ENCODE results near the gene PNPLA5.
"Not testable (repeated sequence)": the region's sequence is repeated elsewhere in the genome, so short reads cannot be mapped to it uniquely, and the experiment has no call there.

Gene PNPLA5

DNA sequence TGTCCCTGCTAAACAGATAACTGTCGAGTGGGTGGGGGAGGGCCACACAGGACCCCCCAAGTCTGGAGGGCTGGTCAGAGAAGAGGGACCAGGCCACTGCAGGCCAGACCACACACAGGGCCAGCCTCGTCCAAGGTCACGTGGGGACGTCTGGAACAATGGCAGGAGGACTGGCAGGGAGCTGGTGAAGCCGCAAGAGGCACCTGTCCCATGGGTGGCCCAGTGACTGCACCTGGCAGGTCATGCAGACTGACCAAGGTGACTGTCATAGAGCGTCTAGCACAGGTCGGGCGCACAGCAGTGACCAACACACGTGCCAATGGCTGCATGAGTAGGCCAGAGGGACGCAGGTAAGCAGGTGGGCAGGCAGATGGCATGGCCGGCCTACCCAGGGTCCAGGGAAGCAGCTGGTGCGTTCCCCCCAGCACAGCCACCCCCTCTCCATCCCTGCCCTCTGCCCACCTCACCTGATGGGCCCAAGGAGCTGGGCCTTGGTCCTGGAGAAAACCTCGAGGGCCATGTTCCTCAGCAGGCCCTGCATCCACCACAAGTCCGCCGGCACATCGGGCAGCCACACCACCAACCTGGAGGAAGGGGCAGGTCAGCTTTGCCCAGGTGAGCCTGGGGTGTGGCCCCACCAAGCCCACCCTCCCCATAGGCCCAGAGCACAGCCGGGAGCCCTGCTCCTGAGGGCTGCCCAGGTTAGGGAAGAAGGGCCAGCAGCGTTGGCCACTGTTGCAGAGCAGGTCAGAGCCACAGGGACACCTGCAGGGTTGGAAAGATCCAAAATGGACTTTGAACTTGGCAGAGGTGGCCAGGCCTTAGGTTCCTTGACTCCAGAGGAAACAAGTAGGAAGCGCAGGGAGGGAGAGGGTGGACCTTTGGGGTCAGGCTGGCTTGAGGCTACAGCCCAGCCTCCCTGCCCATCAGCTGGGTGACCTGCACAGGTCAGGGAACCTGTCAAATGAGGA lies 10.4 kb downstream of the PNPLA5 start:
- DNase-seq (ENCODE audit: low read depth in 3 of 3): no peak

DNA sequence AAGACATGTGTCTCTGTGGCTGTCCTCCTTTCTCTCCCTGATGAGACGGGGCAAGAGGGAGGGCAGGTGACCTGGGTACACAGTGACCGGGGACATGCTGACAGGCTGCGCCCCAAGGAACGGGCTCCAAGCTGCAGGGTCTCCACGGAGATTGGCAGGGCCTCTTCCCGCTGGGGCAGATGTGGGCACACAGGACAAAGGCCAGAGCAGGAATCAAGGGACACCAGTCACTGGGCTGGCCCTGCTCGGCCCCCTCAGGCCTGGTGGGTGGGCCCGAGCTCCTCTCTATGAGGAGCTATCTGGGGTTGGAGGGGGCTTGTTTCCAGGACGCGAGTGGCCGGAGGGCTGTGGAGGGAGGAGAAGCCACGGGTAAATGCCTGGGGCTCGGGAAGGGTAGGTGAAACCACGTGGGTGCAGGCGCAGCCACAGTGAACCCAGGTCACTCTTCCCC lies 11.2 kb downstream of the PNPLA5 start:
- no peak for DNase-seq (ENCODE audit: low read depth in 3 of 3)

DNA sequence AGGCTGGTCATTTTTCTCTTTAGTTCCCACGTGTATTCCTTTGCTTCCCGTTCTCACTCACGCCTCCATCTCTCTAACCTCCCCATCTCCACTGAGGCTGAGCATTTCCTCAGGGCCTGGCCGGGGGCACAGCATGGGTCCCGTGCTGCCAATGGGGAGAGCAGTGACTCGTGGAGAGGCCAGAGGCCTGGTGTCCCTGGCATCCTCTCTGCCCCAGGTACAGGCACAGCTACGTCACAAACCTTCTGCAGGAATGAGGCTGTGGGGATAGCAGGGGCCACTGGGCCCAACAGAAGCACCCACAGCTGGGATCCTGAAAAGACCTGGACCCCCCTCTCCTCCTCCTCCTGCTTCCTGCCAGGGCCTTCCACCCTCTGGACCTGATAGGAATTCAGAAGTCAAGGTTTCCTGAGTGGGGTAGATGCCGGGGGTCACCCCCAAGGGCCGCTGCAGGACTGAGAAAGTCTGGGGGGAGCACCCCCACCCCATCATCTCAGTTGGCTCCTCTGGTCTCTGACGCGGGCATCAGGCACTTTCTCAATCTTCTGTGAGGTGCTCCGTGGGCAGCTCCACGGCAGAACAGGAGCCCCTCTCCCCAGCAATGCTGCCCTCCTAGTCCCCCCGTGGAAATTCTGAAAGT lies 11.8 kb downstream of the PNPLA5 start:
- no peak for DNase-seq (ENCODE audit: low read depth in 3 of 3)

DNA sequence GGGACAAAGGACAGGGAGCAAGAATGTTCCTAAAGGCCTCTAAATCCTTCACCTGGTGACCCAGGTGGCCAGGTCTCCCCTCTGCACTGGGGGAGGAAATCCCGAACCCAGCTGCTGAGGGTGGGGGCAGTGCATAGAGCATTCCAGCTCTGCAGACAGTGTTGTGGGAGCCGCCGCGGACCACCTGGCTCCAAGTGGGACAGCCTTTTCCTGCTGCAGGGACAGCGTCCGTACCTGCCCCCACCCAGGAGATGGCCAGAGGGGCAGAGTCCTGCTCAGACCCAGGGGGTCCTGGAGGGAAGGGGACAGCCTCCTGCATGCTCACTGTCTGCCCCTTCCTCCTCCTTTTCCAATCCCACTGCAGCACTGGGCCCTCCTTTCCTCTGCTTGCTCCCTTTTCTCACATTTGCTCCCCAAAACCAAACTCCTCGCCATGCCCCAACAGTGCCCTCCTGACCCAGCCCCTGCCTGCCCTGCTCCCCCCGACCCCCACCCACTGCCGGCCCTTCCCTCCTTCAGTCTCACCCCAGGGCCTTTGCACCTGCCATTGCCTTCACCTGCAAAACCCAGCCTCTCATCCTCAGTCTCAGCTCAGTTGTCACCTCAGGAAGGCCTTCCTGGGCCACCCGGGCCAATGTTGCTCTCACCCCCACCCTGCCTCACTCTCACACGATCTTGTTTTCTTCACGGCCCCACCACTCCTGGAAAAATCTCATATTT lies 12.8 kb downstream of the PNPLA5 start:
- DNase-seq (ENCODE audit: low read depth in 3 of 3): no peak

DNA sequence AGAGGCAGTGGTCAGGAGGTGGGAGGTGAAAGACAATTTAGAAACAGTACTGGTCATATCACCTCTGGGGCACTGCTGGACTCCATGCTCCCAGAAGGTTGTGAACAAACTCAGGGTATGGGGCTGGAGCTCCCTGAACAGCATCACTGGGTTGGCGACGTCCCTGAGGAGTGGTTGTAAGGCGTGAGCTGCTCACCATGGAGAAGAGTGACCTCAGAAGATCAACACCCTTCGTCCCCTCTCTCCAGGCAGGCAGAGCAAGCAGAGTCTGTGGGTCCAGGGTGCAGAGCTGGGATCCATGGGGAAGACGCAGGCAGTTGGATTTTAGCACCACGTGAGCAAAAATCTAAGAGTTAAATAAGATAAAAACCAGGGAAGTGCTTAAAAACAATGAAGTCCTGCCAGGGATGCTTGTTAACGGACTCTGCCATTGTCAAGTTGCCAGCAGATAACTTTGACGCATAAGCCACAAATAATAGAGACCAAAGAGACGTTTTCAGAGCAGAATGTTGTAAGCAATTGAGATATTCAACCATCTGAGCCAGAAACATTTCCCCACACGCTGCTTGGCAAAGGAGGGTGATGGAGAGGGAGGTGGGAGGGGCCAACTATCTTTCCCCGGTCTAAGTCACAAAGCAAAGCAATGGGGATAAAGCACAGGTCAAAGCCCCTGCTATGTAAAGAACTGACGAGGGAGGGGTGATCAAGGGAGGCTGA lies 13.6 kb downstream of the PNPLA5 start:
- DNase-seq (ENCODE audit: low read depth in 3 of 3): no peak

DNA sequence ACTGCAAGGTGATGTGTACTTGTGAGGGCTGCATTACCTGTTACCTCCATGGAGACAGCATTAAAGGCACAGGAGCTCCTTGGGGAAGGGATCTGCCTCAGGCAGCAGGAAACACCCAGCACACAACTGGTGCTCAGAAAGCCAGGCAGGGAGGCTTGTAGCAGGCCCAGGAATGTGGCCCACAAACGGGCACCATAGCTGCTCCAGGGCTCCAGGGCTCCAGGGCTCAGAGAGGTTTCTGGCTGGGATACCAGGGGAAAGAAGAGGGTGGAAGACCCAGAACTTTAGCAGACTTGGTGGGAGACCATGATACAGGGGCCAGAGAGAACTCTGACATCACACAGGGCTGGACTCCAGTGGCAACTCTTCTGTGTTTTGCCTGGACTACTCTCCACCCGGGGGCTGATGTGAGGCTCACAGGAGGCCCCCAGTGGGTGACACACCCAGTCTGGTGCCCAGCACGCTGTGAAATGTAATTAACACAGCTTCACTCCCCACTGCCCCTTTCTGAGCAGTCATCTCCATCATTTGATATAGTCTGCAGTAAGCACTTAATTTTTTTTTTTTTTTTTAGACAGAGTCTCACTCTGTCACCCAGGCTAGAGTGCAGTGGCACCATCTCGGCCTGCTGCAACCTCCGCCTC lies 14.8 kb downstream of the PNPLA5 start:
- DNase-seq (ENCODE audit: low read depth in 3 of 3): no peak

DNA sequence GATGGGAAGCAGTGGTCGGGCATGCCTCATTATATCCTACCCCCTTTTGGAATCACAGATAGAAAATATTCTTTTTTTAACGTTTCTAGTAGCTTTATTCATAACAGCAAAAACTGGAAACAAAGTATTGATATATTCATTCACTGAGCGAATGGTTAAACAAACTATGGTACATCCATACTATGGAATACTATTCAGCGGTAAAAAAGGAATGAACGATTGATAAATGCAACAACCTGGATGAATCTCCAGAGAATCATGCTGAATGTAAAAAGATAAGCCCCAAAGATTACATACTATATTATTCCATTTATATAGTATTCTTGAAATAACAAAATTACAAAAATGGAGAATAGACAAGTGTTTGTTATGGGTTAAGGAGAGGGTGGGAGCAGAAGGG lies 22.0 kb downstream of the PNPLA5 start:
- DNase-seq (ENCODE audit: low read depth in 3 of 3): no peak

DNA sequence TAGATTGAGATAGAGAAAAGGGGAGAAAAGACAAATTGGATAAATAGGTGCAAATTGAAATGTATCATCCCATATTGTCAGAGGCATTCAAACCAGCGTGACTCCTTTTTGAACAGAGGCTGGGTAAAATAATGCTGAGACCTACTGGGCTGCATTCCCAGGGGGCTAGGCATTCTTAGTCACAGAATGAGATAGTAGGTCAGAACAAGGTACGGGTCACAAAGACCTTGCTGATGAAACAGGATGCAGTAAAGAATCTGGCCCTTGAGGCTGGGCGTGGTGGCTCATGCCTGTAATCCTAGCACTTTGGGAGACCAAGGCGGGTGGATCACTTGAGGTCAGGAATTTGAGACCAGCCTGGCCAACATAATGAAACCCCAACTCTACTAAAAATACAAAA lies 22.8 kb downstream of the PNPLA5 start:
- DNase-seq (ENCODE audit: low read depth in 3 of 3): not testable (repeated sequence)

DNA sequence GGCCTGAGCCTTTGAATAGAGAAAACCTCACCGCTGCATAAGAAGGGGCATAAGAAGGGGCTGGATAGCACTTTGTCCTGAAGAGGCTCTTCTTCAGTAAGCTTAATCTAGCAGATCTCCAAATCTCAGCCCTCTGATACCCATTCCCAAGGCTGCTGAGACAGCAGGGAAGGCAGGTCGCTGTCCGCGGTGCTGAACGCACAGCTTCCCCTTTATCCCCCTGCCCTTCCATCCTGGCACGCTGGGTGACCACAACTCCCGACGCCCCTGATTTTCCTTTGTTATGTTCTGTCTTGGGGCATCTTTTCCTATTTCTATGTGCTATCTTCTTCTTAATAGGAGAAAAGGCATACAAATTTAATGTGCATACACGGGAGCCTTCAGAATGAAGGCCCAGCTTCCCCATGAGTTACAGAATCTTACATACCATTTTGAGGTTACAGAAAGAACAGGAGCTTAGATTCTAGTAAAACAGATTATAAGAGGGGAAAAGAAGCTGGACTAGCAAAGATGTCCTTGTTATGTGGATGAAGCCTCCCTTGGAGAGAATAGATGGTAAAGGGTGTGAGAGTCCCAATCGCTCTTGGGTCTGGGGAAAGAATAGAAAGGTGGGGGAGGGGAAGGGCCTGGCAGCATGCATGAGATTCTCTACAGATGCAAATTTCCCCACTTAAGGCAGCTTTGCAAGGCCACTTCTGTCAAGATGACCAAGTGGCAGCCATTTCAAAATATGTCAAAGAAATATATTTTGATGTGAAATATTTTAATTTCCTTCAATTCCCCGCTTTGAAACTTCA lies 23.8 kb downstream of the PNPLA5 start:
- DNase-seq (ENCODE audit: low read depth in 3 of 3): no peak

DNA sequence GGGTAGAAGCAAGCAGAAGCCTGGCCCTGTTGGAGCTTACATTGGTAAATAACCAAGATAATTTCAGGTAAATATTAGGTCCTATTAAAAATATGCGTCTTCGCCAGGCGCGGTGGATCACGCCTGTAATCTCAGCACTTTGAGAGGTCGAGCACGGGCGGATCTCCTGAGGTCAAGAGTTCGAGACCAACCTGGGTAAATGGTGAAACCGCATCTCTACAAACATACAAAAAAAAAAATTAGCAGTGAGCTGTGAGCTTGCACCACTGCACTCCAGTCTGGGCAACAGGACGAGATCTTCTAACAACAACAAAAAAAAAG lies 29.0 kb downstream of the PNPLA5 start:
- DNase-seq (ENCODE audit: low read depth in 3 of 3): no peak

DNA sequence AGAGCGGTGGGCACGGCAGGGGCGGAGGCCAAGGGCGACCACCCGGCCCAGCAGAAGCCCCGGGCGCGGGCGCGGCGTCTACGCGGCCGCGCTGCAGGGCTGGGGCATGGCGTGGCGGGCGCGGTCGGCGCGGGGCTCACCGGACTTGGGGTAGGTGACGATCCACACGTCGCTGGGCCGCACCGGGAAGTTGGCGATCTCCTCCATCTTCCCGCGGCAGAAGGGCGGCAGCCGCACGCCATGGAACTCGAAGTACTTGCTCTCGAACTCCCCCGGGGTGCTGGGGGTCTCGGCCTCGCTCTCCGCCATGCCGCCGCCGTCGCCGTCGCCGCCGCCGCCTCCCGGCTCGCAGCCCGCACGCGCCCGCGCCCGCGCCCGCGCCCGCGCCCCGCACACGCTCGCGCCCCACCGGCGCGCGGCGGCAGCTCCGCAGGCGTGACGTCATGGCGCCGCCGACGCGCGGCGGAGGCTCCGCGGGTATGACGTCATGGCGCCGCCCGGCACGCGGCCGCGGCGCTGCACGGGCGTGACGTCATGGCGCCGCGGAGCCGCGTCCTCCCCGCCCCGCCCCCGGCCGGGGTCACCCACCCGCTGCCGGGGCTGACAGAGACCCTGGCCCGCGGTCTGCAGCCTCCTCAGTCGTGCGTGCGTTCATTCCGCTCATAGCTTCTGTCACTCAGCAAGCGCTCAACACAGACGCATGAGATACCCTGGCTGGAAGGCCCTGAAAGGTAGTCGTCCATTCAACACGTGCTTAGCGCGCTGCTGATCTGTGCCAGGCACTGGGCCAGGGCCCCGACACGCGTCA lies 29.5 kb downstream of the PNPLA5 start, which contains the start of gene SULT4A1:
Gene SULT4A1, minus strand, starts transcription at position 440 of the 808 bp plus-strand sequence. Its CDS starts 131 bp downstream, at position 309.
- no peak for DNase-seq (ENCODE audit: low read depth in 3 of 3)

DNA sequence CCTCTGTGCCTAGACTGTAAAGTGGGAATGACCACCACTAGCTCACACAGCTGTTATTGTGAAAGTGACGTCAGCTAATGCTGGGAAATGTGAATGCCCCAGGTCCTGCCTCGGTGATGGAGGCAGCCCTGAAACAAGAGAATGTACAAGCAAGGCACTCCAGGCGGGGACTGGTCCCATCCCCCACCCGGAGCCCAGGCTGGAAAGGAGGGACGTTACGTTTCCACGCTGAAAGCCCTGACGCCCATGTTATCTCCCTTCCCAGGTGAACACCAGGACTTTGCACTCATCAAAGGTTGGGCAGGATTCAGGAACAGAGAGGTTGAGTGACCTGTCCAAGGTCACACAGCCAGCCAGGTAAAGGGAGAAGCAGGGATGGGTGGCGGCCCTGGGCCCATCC lies 30.3 kb downstream of the PNPLA5 start:
- DNase-seq (ENCODE audit: low read depth in 3 of 3): no peak

DNA sequence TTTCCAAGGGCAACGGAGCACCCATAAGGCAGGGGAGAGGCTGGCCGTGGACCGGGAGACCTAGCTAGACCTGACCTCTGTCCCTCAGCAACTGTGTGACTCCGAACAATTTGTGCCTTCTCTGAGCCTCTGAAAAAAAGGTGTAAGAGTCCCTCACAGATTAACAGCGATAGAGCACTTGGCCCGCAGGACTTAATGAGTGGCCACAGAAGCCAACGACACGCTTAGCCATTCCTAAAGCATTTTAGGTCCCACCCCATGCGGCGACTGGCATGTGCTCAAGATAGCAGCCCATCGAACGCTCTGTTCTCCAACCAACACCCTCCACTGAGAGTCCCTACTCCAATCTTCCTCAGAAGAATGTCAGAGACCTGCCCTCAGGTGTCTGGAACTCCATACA lies 31.0 kb downstream of the PNPLA5 start:
- no peak for DNase-seq (ENCODE audit: low read depth in 3 of 3)

DNA sequence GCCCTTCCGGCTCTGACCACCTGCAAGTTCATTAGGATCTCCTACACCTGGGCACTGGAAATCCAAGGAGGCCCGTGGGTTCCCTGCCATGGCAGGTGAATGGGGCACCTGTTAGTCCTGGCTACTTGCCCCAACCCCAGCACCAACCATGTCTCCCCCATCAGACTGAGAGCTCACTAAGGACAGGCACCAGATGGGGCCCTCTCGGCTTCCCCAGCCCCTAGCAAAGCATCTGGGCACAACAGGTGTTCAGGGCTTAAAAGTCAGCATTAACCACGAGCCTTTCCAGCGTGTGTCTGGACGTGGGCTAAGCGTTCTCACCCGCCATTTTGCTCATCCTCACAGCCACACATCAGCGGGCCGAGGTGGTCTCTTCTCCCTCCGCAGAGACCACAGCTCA lies 31.7 kb downstream of the PNPLA5 start:
- DNase-seq (ENCODE audit: low read depth in 3 of 3): no peak

DNA sequence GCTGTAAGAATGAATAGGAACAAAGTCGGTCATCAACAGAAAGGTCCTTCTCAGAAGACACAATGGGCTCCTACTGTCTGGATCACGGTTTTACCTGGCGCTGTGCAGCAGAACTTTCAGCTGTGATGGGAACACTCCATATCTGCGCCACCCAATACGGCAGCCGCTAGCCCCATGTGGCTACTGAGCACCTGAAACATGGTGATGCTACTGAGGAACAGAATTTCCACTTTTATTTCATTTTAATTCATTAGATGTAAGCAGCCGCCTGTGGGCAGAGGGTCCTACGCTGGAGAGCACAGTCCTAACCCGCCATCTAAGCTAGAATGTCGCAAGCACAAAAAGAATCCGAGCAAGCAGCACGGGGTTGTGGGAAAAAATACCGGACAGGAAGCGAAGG lies 32.2 kb downstream of the PNPLA5 start:
- DNase-seq (ENCODE audit: low read depth in 3 of 3): no peak

DNA sequence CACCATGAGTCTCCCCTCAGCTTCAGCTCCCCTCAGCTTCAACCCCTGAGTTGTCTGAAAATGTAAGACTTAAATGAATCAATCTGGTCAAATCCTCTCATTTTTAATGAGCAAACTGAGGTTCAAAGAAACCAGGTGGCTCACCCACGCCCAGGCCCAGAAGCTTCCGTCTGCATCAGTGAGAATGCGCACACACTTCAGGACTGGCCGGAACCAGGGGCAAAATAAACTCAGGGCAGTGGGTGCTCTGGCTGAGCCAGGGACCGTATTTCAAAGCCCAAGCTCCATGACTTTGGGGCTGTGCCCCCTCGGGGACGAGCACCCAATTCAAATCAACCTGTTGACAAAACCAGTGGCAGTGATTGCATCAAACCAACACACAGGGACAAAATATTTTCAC lies 32.6 kb downstream of the PNPLA5 start:
- DNase-seq (ENCODE audit: low read depth in 3 of 3): no peak

DNA sequence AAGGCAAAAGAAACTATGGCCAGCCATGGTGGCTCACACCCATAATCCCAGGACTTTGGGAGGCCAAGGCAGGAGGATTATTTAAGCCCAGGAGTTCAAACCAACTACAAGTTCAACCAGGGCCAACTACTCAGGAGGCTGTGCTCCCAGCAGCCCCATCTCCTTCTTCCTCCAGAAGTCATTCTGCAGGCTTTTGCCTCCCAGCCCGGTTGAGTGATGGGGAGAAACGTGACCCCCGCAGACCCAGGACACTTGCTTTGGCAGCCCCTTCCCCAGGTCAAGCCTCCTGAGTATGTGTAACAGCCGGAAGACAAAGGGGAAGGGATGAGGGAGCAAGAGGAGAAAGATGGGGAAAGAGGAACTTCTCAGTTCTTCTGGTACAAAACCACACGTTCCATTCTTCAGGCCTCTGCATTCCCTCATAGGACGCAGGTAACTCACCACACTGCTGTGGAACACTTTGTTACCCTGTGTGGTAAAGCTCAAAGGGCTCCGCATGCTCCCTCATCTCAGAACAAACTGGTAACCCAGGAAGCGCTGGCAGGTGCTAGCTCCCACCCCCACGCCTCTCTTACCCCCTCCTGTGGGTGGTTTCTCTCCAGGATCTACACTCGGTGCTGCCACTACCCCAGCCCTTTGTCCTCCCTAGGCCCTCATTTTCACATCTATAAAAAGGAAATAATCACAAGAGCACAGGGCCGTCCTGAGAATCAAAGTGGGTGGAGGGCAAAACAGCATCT lies 33.5 kb downstream of the PNPLA5 start:
- no peak for DNase-seq (ENCODE audit: low read depth in 3 of 3)

DNA sequence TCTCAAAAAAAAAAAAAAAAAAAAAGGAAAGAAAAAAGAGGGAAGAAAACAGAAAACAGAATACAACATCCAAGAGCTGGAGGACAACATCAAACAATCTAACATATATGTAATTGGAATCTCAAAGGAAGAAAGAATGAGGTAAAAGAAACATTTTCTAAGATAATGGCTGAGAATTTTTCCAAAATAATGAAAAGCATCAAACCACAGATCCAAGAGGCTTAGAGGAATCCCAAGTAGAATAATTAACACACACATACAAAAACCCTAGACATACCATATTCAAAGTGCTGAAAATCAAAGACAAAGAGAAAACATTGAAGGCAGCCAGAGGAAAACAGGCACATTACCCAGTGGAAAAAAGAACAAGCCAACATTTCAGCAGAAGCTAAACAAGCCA lies 34.4 kb downstream of the PNPLA5 start:
- no peak for DNase-seq (ENCODE audit: low read depth in 3 of 3)

DNA sequence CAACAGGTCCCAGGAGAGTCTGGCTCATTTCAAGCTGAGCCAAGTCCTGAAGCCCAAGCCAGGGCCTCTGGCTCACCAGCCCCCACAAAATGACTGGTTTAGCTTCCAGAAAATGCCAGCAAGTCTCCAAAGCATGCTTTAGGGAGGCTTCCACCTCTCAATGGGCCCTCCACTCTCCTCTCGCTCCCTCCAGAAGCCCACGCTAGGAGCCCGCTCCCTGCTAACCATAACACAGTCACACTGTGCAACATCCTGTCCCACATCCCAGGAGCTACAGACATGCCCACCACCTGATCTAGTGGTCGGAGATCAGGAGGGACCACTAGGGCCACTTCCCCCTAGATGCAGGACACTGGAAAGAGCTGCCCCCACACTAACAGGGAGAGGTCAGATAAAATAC lies 36.4 kb downstream of the PNPLA5 start:
- no peak for DNase-seq (ENCODE audit: low read depth in 3 of 3)

All from stimulated activated CD4-positive, alpha-beta T cell treated with anti-CD3 and anti-CD28 coated beads, TNF-alpha, amount 100 ng/mL, for 4 hours (primary cell).